ENCODE results near the gene AAR2. TPM values are rescaled to one million over a fixed set of nuclear protein-coding genes. Genes with fewer than 3 reads are reported as not detected.
A peak's percentile ranks its signal among the peaks of the same experiment; 100 is the strongest.

Gene AAR2
- total RNA-seq, 1 donor from 2014 or later, result 25.9 TPM

- no peaks in the 10 kb centered on the region for H3K9me3 Mint-ChIP-seq
- TF ChIP-seq CTCF (IDR thresholded peaks at IDR 0.05), result no peak
- no peak overlapping the region for H3K27ac Mint-ChIP-seq
- CTCF ChIA-PET, result no interaction called here
- intact Hi-C loops (cut with micrococcal nuclease), result no loop called here
- no peaks in the 10 kb centered on the region for H3K36me3 Mint-ChIP-seq (ENCODE audit: low read depth)
- H3K27me3 Mint-ChIP-seq, result peaks cover 23% of the 10 kb centered on the region
- no peak overlapping the region for H3K4me3 Mint-ChIP-seq
- no peak for DNase-seq
- no peak for ATAC-seq (ENCODE audit: low read depth)
- POLR2A ChIA-PET, result no interaction called here
- no peaks in the 10 kb centered on the region for H3K4me1 Mint-ChIP-seq
These were observed 6.3 kb upstream of the AAR2 start for GRCh38 chr20:36230019-36230418.

DNA sequence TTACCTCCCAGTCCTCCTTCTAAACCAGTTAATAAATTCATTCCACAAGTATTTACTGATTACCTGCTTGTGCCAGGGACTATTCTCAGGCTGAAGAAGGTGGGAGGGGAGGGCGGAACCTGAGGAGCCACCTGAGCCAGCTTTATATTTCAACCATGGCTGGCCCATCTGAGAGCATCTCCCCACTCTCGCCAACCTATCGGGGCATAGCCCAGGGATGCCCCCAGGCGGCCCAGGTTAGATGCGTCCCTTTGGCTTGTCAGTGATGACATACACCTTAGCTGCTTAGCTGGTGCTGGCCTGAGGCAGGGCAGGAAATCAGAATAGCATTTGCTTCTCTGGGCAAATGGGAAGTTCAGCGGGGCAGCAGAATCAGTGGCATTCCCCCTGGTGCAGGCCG lies 4.9 kb upstream of the AAR2 start:
- DNase-seq, result no peak
- H3K9me3 Mint-ChIP-seq, result no peaks in the 10 kb centered on the region
- intact Hi-C loops (cut with micrococcal nuclease), result no loop called here
- no peak for TF ChIP-seq CTCF (IDR thresholded peaks at IDR 0.05)
- peaks cover 6% of the 10 kb centered on the region for H3K4me1 Mint-ChIP-seq
- ChIA-PET CTCF (no interaction called here), POLR2A (no interaction called here)
- H3K27me3 Mint-ChIP-seq, result peaks cover 19% of the 10 kb centered on the region
- H3K27ac Mint-ChIP-seq, result no peak overlapping the region
- no peak overlapping the region for H3K4me3 Mint-ChIP-seq
- ATAC-seq (ENCODE audit: low read depth), result no peak
- H3K36me3 Mint-ChIP-seq (ENCODE audit: low read depth), result no peaks in the 10 kb centered on the region

DNA sequence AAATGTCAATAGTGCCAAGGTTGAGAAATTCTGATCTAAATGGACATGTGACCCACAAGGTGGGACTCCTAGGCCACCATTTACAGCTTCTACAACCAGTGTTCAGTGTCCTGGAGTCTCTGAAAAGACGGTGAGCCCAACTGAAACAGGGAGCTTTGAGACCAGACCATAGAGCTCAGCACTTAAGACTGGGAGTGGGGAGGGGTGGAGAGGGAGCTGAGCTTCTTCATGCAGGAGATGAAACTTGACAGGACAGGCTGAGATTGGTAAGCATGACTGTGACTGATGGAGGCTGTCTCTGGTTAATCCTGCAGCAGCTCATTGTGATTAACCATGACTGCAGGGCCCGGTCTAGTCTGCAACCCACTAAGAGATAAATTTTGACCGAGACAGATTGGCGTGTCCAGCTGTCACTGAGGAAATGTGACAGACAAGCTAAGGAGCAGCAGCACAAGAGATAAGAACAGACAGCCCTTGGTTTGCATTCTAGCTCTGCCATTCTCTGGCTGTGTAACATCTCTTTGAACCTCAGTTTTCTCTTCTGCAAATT lies 1.4 kb upstream of the AAR2 start:
- Mint-ChIP-seq H3K4me3 (peak overlapping the region; percentile 2), H3K4me1 (peaks cover 34% of the 10 kb centered on the region), H3K27me3 (peaks cover 17% of the 10 kb centered on the region), H3K9me3 (no peaks in the 10 kb centered on the region), H3K36me3 (ENCODE audit: low read depth) (peaks cover 23% of the 10 kb centered on the region), H3K27ac (no peak overlapping the region)
- no peak for TF ChIP-seq CTCF (IDR thresholded peaks at IDR 0.05)
- ATAC-seq (ENCODE audit: low read depth) (no peak), DNase-seq (no peak)
- intact Hi-C loops (cut with micrococcal nuclease), result no loop called here
- ChIA-PET CTCF (no interaction called here), POLR2A (interaction anchor here (0.7 kb wide), 1 partner anchor 511 kb away, joined by 4 read pairs; the partner anchor contains the start of gene NDRG3)

DNA sequence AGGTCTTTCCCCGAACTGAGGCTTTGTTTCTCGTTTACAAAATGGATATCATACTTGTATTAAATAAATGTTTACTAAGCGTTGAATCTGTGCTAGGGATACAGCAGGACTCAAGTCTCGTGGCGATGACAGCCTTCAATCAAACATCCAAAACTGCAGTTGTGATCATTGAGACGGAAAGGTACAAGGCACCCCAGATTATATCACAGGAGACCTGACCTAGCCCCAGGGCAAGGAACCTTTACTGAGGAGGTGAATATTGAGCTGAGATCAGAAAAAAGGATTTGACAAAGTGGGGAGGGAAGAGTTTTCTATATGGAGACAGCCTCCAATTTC lies 476 bp downstream of the AAR2 start:
- Mint-ChIP-seq H3K4me1 (peaks cover 34% of the 10 kb centered on the region), H3K27ac (peak overlapping the region; percentile 86), H3K36me3 (ENCODE audit: low read depth) (peaks cover 39% of the 10 kb centered on the region), H3K9me3 (no peaks in the 10 kb centered on the region), H3K4me3 (peak overlapping the region; percentile 94), H3K27me3 (peaks cover 8% of the 10 kb centered on the region)
- intact Hi-C loops (cut with micrococcal nuclease), result loop anchor here (2.0 kb wide), 1 partner anchor 34 kb away; no protein-coding TSS in a partner anchor
- ChIA-PET CTCF (interaction anchor here (0.9 to 1.6 kb wide), 2 partner anchors 34 to 282 kb away, joined by 3 to 5 read pairs; partner anchors contain the start of gene SCAND1), POLR2A (interaction anchor here (0.6 to 1.9 kb wide), 5 partner anchors 10 to 942 kb away, joined by 3 to 7 read pairs (median 3); partner anchors contain the start of genes ERGIC3, MROH8, RPN2 and SCAND1)
- no peak for TF ChIP-seq CTCF (IDR thresholded peaks at IDR 0.05)
- DNase-seq, result no peak
- peak; percentile 25 for ATAC-seq (ENCODE audit: low read depth)

DNA sequence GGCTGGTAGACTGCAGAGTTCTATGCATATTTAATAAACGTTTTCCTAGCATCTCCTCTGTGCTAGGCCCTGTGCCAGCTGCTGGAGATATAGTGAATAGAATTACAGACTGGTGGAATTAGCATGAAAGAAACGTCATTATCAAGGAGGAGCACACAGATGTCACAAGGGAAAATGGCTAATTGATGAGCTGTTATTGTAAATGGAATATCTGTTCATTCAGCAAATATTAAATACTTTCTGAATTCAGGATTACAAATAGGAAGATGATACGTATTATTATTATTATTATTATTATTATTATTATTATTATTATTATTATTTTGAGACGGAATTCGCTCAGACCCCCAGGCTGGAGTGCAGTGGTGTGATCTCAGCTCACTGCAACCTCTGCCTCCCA lies 1.2 kb downstream of the AAR2 start:
- Mint-ChIP-seq H3K4me3 (peak overlapping the region; percentile 94), H3K27me3 (peaks cover 5% of the 10 kb centered on the region), H3K27ac (peak overlapping the region; percentile 86), H3K9me3 (no peaks in the 10 kb centered on the region), H3K4me1 (peaks cover 34% of the 10 kb centered on the region), H3K36me3 (ENCODE audit: low read depth) (peaks cover 39% of the 10 kb centered on the region)
- CTCF ChIA-PET, result interaction anchor here (1.6 kb wide), 1 partner anchor 35 kb away, joined by 5 read pairs; no protein-coding TSS in a partner anchor
- POLR2A ChIA-PET, result interaction anchor here (0.6 to 1.9 kb wide), 2 partner anchors 71 to 284 kb away, joined by 4 to 7 read pairs; partner anchors contain the start of gene SCAND1
- ATAC-seq (ENCODE audit: low read depth) (no peak), DNase-seq (no peak)
- TF ChIP-seq CTCF (IDR thresholded peaks at IDR 0.05), result no peak
- intact Hi-C loops (cut with micrococcal nuclease), result loop anchor here (2.0 kb wide), 1 partner anchor 35 kb away; no protein-coding TSS in a partner anchor

All from activated B cell treated with CpG ODN at 0.5 μM for 24 hours (primary cell).